Mucosa of rectum (tissue), 2 donors: ENCODE data around the gene KRABD2.
A peak's percentile ranks its signal among the peaks of the same experiment; 100 is the strongest.

ENCODE experiments used
- H3K27ac ChIP-seq, 2 donors: one replicate each; pipeline ENCODE4 v1.7.0; 2013; ENCODE audit warnings: inconsistent platforms in 2 of 2, low read depth in 2 of 2, low read length in 2 of 2
- H3K27me3 ChIP-seq, 2 donors: one replicate each; pipeline ENCODE4 v1.7.0; 2013; ENCODE audit warnings: low read length in 2 of 2; ENCODE audit not compliant: control insufficient read depth in 2 of 2, insufficient read depth in 2 of 2
- H3K36me3 ChIP-seq, 2 donors: one replicate each; pipeline ENCODE4 v1.7.0; 2013; ENCODE audit warnings: low read length in 2 of 2; ENCODE audit not compliant: control insufficient read depth in 2 of 2, insufficient read depth in 2 of 2
- H3K4me1 ChIP-seq, 2 donors: one replicate each; pipeline ENCODE4 v1.7.0; 2013; ENCODE audit warnings: low read length in 2 of 2, mild to moderate bottlenecking in 1 of 2; ENCODE audit not compliant: control insufficient read depth in 2 of 2, insufficient read depth in 2 of 2
- H3K4me3 ChIP-seq, 2 donors: one replicate each; pipeline ENCODE4 v1.7.0; 2013; ENCODE audit warnings: low read length in 2 of 2
- H3K9ac ChIP-seq, 2 donors: one replicate each; pipeline ENCODE4 v1.7.0; 2013; ENCODE audit warnings: low read length in 2 of 2, low read depth in 1 of 2, mild to moderate bottlenecking in 1 of 2
- H3K9me3 ChIP-seq, 2 donors: one replicate each; pipeline ENCODE4 v1.7.0; 2013; ENCODE audit warnings: low read length in 2 of 2; ENCODE audit not compliant: control insufficient read depth in 2 of 2
- donor health status: healthy.
- donor health status: Normal muscosa, but diverticular disease.

The KRABD2 gene

DNA sequence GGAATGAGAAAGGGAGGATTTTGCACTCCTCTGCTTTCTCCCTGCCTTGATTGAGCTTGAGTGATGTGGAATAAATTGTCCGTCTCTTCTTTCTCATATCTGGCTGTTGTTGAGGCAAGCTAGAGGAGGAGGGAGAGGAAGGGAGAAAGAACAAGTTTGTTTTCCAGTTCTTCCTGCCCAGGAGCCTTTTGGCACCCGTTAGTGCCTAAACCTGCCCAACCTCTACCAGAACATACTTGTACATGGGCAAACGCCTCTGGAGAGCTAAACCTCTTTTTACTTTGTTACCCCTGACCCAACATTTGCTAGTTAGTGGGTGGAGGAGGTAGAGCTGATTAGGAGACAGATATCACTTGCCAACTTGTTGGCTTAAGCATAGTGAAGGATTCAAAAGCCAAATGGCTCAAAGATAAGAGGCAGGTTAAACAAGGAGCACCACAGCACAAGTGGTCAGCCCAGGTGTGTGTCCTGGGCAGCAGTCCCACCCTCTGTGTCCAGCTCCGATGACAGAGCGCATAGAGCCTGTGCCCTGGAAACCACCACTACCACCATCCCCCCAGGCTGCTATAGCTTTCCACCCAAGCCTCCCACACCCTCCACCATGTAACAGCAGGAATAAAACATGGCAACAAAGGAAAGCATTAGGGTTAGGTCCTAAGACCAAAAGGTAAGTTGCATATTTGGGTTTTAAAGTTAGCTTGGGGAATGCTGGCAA is 30.4 kb downstream of the KRABD2 start:
- Histone ChIP-seq H3K27me3 (peaks cover 7 to 9% of the 10 kb centered on the region in 2 donors), H3K27ac (no peak overlapping the region), H3K36me3 (no peaks in the 10 kb centered on the region), H3K4me3 (no peak overlapping the region), H3K4me1 (no peaks in the 10 kb centered on the region), H3K9ac (no peak overlapping the region), H3K9me3 (no peaks in the 10 kb centered on the region)

DNA sequence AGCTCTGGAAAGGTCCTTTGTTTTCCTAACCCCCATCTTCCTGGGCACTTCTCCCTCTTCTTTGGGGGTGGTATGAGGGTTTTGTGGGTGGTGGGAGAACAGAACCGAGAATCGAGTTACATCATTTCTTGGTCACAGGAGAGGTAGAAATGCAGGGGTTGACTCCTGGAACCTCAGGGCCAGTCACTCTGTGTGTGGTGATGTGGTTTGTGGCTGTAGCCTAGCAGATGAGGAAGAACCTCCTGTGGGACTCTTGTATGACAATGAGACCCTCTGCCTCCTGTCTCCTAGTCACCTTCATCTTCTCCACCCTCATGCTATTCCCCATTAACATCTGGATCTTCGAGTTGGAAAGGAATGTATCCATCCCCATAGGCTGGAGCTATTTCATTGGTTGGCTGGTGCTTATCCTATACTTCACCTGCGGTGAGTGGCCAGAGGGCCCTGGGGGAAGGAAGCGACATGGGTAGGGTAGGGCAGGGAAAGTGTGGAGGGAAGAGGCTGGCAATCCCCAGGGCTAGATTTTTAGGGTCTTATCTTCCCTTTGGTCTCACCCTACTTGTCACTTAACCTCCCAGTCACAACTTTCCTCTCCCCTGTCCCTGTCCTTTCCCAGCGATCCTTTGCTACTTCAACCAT is 31.3 kb downstream of the KRABD2 start:
- no peaks in the 10 kb centered on the region for H3K36me3 ChIP-seq
- H3K9ac ChIP-seq = no peak overlapping the region
- H3K9me3 ChIP-seq = no peaks in the 10 kb centered on the region
- H3K4me1 ChIP-seq = no peaks in the 10 kb centered on the region
- H3K27me3 ChIP-seq = peaks cover 7 to 9% of the 10 kb centered on the region in 2 donors
- no peak overlapping the region for H3K27ac ChIP-seq
- H3K4me3 ChIP-seq = no peak overlapping the region

DNA sequence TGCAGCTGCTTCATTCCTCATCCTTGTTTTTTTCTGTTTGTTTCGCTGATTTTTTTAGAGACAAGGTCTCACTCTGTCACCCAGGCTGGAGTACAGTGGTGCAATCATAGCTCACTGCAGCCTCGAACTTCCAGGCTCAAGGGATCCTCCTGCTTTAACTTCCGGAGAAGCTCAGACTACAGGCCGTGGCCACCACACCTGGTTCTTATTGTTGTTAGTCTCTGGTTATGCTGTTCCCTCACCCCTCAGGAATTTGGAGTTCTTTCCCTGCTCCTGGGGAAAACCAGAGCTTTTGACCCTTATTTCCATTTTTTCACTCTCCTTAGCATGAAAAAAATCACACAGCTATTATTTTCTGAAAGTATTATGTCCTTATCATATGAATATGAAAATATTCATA is 35.0 kb downstream of the KRABD2 start:
- no peak overlapping the region for H3K9ac ChIP-seq
- H3K36me3 ChIP-seq = no peaks in the 10 kb centered on the region
- H3K27me3 ChIP-seq = peaks cover 5 to 7% of the 10 kb centered on the region in 2 donors
- no peak overlapping the region for H3K4me3 ChIP-seq
- no peaks in the 10 kb centered on the region for H3K4me1 ChIP-seq
- H3K27ac ChIP-seq = no peak overlapping the region
- no peaks in the 10 kb centered on the region for H3K9me3 ChIP-seq

DNA sequence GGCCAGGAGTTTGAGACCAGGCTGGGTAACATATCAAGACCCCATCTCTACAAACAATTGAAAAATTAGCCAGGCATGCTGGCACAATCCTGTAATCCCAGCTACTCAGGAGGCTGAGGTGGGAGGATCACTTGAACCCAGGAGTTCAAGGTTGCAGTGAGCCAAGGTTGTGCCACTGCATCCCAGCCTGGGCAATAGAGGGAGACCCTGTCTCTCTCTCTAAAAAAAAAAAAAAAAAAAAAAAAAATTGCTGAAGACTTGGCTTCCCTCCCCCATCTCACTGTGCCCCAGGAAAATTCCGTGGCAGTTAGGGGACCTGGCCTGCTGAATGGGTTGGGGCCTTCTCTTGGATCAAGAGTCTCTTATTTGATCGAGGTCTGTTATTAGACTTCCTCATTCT is 37.0 kb downstream of the KRABD2 start, which contains the start of gene ODF4:
Gene ODF4, plus strand, starts transcription at position 301 of the 400 bp plus-strand sequence. CDS start 212 bp downstream, outside the sequence.
- H3K9me3 ChIP-seq = no peaks in the 10 kb centered on the region
- no peaks in the 10 kb centered on the region for H3K36me3 ChIP-seq
- H3K9ac ChIP-seq = no peak within 1 kb of the TSS
- H3K4me3 ChIP-seq = no peak within 1 kb of the TSS
- H3K27me3 ChIP-seq = no peaks in the 10 kb centered on the region
- no peaks in the 10 kb centered on the region for H3K4me1 ChIP-seq
- H3K27ac ChIP-seq = no peak within 1 kb of the TSS

DNA sequence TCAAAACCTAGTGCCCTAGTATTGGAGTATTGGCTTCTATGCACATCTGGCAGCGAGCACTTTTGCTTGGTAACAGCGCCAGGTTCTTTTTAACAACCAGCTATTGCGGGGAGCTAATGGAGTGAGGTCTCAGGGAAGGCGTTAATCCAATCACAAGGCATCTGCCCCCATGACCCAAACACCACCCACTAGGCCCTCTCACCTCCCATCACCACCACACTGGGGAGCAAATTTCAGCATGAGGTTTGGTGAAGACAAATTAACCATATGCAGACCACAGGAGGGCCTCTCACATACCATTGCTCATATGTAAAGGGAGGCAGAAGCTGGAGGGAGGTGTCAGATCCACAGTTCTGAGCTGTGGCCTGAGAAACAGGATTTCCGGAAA is 37.8 kb downstream of the KRABD2 start:
- Histone ChIP-seq H3K27me3 (no peaks in the 10 kb centered on the region), H3K4me1 (no peaks in the 10 kb centered on the region), H3K9me3 (no peaks in the 10 kb centered on the region), H3K27ac (no peak overlapping the region), H3K4me3 (no peak overlapping the region), H3K9ac (no peak overlapping the region), H3K36me3 (no peaks in the 10 kb centered on the region)

DNA sequence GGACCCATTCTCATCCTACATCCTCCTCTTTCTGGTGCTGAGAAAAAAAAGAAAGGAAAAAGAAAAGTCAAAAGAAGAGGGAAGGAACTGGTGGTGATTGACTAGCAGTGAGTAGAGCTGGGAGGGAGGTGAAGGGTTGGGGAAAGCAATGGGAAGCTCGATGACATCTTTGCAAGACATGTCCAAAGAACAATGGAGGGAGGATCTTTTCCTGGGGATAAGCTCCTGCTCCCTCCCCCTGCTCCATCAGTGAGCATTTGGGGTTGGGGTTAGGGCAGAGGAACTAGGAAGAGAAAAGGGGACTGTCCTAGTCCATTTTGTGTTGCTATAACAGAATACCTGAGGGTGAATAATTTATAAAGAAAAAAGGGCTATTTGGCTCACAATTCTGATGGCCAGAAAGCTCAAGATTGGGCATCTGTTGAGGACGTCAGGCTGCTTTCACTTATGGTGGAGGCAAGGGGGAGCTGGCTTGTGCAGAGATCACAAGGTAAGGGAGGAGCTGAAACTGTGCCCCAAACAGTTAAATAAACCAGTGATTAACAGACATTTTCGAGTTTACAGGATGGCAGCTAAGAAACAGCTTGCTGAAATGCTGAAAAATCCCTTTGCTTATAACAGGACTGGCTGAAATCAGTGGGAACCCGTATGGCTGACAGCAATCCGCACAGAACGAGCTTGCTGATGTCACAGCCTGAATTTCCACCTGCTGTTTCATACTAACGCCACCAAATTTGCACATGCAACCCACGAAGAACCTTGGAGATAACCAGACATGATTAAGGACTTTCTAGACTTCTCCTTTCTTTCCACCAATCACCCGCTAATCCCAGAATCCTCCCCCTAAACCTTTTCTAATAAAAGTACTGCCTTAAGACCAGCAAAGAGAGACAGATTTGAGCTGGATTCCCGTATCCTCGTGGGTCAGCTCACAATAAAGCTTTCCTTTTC is 38.4 kb downstream of the KRABD2 start:
- no peaks in the 10 kb centered on the region for H3K27me3 ChIP-seq
- no peaks in the 10 kb centered on the region for H3K4me1 ChIP-seq
- no peak overlapping the region for H3K27ac ChIP-seq
- peak overlapping the region in 1 of 2 donors; percentile 8 for H3K4me3 ChIP-seq
- H3K9ac ChIP-seq = no peak overlapping the region
- no peaks in the 10 kb centered on the region for H3K36me3 ChIP-seq
- H3K9me3 ChIP-seq = no peaks in the 10 kb centered on the region

DNA sequence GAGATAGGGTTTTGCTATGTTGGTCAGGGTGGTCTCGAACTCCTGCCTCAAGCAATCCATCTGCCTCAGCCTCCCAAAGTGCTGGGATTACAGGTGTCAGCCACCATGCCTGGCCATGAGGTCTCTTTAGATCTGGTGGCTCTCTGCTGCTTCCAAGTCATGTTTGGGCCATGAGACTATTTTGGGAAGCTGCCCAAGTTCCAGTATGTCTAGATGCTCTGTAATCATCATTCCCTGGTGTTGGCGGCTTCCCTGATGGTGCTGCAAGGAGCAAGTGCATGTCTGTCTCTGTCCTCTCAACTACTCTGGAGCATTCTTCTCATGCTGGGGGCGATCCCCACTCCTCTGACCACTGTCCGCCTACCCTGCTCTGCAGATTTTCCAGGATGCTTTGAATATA is 43.2 kb downstream of the KRABD2 start:
- Histone ChIP-seq H3K4me3 (no peak overlapping the region), H3K27ac (no peak overlapping the region), H3K27me3 (no peaks in the 10 kb centered on the region), H3K4me1 (no peaks in the 10 kb centered on the region), H3K9ac (no peak overlapping the region), H3K9me3 (no peaks in the 10 kb centered on the region), H3K36me3 (no peaks in the 10 kb centered on the region)

DNA sequence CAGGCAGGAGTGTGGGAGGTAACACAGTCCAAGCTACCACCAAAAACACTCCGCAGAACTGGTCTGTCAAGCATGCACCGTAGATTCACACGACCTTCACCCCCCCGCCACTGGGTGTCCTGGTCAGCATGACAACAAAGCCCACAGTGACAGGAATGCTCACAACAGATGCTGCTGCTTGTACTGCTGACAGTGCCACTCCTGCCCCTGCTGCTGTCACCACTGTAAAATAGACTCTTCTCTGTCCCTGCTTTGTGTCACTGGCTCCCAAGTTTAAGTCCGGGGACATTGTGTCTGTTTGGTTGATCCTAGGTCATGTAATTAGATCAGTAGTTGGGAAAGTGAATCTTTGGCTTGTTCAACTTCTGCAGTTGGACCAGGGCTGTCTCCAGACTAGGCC is 43.8 kb downstream of the KRABD2 start:
- H3K9me3 ChIP-seq = no peaks in the 10 kb centered on the region
- no peak overlapping the region for H3K27ac ChIP-seq
- no peak overlapping the region for H3K9ac ChIP-seq
- H3K36me3 ChIP-seq = no peaks in the 10 kb centered on the region
- no peak overlapping the region for H3K4me3 ChIP-seq
- H3K4me1 ChIP-seq = no peaks in the 10 kb centered on the region
- H3K27me3 ChIP-seq = peaks cover 4% of the 10 kb centered on the region in 2 donors

DNA sequence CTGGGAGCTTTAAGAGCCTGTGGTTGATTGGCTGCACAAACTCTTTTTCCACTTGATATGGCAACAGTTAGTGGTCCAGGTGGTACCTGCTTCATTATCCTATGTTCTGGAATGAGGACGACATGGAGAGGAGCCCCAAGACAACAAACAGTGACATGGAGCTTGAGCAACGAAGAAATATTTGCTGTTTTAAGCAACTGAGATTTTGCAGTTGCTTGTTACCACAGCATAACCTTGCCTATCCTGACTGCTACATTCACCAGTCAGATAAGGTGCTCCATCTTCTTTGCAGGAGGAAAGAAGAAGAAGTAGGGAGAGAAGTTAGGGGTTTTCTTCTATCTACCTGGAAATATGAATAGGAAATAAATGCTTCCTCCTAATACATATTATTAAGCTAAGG is 44.4 kb downstream of the KRABD2 start:
- no peaks in the 10 kb centered on the region for H3K9me3 ChIP-seq
- peaks cover 0 to 1% of the 10 kb centered on the region in 2 donors for H3K4me1 ChIP-seq
- H3K27me3 ChIP-seq = peaks cover 8% of the 10 kb centered on the region in 2 donors
- H3K36me3 ChIP-seq = no peaks in the 10 kb centered on the region
- no peak overlapping the region for H3K27ac ChIP-seq
- no peak overlapping the region for H3K4me3 ChIP-seq
- H3K9ac ChIP-seq = no peak overlapping the region

DNA sequence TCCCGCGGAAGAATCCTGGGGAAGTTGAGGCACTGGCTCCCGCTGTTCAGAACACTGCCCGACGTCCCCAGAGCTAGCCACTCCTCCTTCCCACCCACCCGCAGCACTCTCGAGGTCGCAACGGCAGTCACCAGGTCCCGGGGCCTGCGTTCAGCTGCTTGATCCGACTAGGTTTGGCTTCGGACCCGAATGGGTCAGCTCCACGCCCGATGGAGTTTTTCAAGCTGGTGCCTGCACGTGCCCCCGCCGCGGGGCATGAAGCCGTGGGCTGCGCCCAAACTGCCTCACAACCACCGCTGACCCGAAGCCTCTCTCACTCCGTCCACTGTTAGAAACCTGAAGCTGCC is 49.2 kb downstream of the KRABD2 start:
- Histone ChIP-seq H3K4me3 (peak overlapping the region; percentile 45 to 68), H3K9ac (peak overlapping the region; percentile 17 to 36), H3K9me3 (no peaks in the 10 kb centered on the region), H3K27me3 (peaks cover 17 to 22% of the 10 kb centered on the region in 2 donors), H3K4me1 (peaks cover 0 to 3% of the 10 kb centered on the region in 2 donors), H3K27ac (no peak overlapping the region), H3K36me3 (no peaks in the 10 kb centered on the region)
